Panc1 (cell line): Measurements from ENCODE around the gene NMS. TPM values are rescaled to one million over a fixed set of nuclear protein-coding genes. Genes with fewer than 3 reads are reported as not detected.

ENCODE experiments used
- ATAC-seq: fragments of 200-7000 bp; cut with Tn5 transposase; 2 replicates; pipeline ENCODE4 v1.9.1; 2020; ENCODE audit warnings: mild to moderate bottlenecking, moderate library complexity
- BruUV-seq: library from RNA; stranded (reverse); fragments of 400-500 nt; replicated peaks from 2 replicates; lab custom pipeline; 2021; lab: Mats Ljungman, UMichigan
- CTCF ChIA-PET: fragments of 300-600 bp; sonication (Branson Sonifier 250); formaldehyde crosslinking; loops from one replicate; lab custom pipeline; 2022; ENCODE audit warnings: antibody characterized with exemption; lab: Charles Lee
- POLR2A ChIA-PET: fragments of 300-600 bp; sonication (Branson Sonifier 250); formaldehyde crosslinking; loops from one replicate; lab custom pipeline; 2022; ENCODE audit warnings: antibody characterized with exemption; lab: Charles Lee
- DNase-seq: peaks from one replicate; pipeline ENCODE4 v3.0.0-alpha.2; 2010; ENCODE audit warnings: low read depth, low spot score
- H3K27ac ChIP-seq: 2 replicates; pipeline ENCODE4 v1.5.1; 2011; ENCODE audit warnings: mild to moderate bottlenecking, low read length, inconsistent platforms
- H3K27me3 ChIP-seq: fragments of 200-500 bp; sonication (Bioruptor generic); 2 replicates; pipeline ENCODE4 v1.6.0; 2014; ENCODE audit warnings: low read length, inconsistent platforms; ENCODE audit not compliant: control insufficient read depth, insufficient read depth
- H3K36me3 ChIP-seq: fragments of 200-500 bp; sonication (Bioruptor generic); 2 replicates; pipeline ENCODE4 v1.5.1; 2014; ENCODE audit warnings: inconsistent platforms, mild to moderate bottlenecking, low read length, moderate library complexity; ENCODE audit not compliant: control insufficient read depth, insufficient read depth
- H3K4me1 ChIP-seq: 2 replicates; pipeline ENCODE4 v1.5.1; 2011; ENCODE audit warnings: inconsistent platforms, mild to moderate bottlenecking, low read length, moderate library complexity; ENCODE audit not compliant: control insufficient read depth, insufficient read depth
- H3K4me3 ChIP-seq, 2 experiments: 2 replicates each; pipeline ENCODE4 v1.5.1; 2011 to 2012; ENCODE audit warnings: low read depth in 2 of 2, low read length in 2 of 2, mild to moderate bottlenecking in 2 of 2, inconsistent platforms in 1 of 2, moderate library complexity in 1 of 2
- H3K9me3 ChIP-seq: fragments of 200-500 bp; sonication (Bioruptor generic); 2 replicates; pipeline ENCODE4 v1.5.1; 2014; ENCODE audit warnings: low read depth, mild to moderate bottlenecking, inconsistent platforms, low read length, moderate library complexity; ENCODE audit not compliant: control insufficient read depth, insufficient read depth
- POLR2AphosphoS5 ChIP-seq: IDR thresholded peaks from 2 replicates; pipeline ENCODE4 v1.6.1; 2012; ENCODE audit warnings: mild to moderate bottlenecking, low read depth, low read length, moderate library complexity
- SIN3A ChIP-seq: IDR thresholded peaks from 2 replicates; pipeline ENCODE4 v1.6.1; 2012; ENCODE audit warnings: low read depth, mild to moderate bottlenecking, low read length, moderate library complexity, borderline replicate concordance; ENCODE audit not compliant: insufficient read depth
- TCF7L2 ChIP-seq: IDR thresholded peaks from 2 replicates; pipeline ENCODE4 v1.6.1; 2011; ENCODE audit warnings: mild to moderate bottlenecking, low read depth, low read length, inconsistent platforms
- in situ Hi-C: cut with HindIII; loops from 2 replicates; pipeline ENCODE4 v1.10.0; 2016; ENCODE audit warnings: low sequenced_read_pairs, low pct_unique_long_range_greater_than_20kb
- intact Hi-C: fragments of 100-400 bp; cut with micrococcal nuclease; formaldehyde crosslinking; loops from one replicate; pipeline ENCODE4 v1.10.0; 2022; ENCODE audit not compliant: unreplicated experiment
- total RNA-seq: library from RNA; stranded (reverse); gene quantifications from one replicate; pipeline ENCODE4 v1.2.1, GENCODE V29; 2021; ENCODE audit not compliant: unreplicated experiment
- TF ChIP-seq, protein P1 (sequence below): fragments of 450-650 bp; IDR thresholded peaks from 2 replicates; pipeline ENCODE4 v1.5.1; 2017; ENCODE audit warnings: mild to moderate bottlenecking
- TF ChIP-seq, protein P2 (sequence below), 2 experiments: IDR thresholded peaks; 2 replicates each; pipeline ENCODE4 v1.6.1; 2011 to 2012; ENCODE audit warnings: low read depth in 2 of 2, control low read depth in 1 of 2, low read length in 1 of 2, mild to moderate bottlenecking in 1 of 2, moderate library complexity in 1 of 2; ENCODE audit not compliant: insufficient read depth in 1 of 2

The NMS gene
- total RNA-seq, 1 experiment from 2014 or later = not detected

DNA sequence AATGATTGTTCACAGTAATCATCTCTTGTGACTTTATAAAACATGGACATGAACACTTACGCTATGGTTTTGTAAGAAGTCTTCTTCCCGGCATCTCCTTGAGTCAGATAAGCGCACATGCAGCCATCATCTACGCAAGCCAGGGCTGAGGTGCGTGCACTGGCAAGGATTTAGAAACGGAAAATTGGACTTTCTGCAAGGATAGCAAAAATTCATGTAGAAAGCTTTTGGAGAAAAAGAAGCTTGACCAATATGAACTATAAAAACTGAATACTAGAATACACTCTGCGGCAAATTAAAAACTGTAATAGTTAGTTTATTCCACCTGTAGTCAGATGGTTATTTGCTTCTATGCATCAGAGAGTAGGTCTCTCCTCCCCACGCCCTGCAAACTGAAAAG lies 6.3 kb downstream of the NMS start:
- in situ Hi-C loops (no loop called here), intact Hi-C loops (no loop called here)
- ATAC-seq (no peak), DNase-seq (no peak)
- H3K4me1 ChIP-seq = no peaks in the 10 kb centered on the region
- H3K36me3 ChIP-seq = no peaks in the 10 kb centered on the region
- ChIA-PET POLR2A (no interaction called here), CTCF (no interaction called here)
- peaks cover 19% of the 10 kb centered on the region for H3K27me3 ChIP-seq
- no peak overlapping the region for H3K27ac ChIP-seq
- TF ChIP-seq POLR2AphosphoS5 (no peak), SIN3A (no peak), TCF7L2 (no peak)
- TF ChIP-seq, protein P1, sequence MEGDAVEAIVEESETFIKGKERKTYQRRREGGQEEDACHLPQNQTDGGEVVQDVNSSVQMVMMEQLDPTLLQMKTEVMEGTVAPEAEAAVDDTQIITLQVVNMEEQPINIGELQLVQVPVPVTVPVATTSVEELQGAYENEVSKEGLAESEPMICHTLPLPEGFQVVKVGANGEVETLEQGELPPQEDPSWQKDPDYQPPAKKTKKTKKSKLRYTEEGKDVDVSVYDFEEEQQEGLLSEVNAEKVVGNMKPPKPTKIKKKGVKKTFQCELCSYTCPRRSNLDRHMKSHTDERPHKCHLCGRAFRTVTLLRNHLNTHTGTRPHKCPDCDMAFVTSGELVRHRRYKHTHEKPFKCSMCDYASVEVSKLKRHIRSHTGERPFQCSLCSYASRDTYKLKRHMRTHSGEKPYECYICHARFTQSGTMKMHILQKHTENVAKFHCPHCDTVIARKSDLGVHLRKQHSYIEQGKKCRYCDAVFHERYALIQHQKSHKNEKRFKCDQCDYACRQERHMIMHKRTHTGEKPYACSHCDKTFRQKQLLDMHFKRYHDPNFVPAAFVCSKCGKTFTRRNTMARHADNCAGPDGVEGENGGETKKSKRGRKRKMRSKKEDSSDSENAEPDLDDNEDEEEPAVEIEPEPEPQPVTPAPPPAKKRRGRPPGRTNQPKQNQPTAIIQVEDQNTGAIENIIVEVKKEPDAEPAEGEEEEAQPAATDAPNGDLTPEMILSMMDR = no peak
- TF ChIP-seq, protein P2, sequence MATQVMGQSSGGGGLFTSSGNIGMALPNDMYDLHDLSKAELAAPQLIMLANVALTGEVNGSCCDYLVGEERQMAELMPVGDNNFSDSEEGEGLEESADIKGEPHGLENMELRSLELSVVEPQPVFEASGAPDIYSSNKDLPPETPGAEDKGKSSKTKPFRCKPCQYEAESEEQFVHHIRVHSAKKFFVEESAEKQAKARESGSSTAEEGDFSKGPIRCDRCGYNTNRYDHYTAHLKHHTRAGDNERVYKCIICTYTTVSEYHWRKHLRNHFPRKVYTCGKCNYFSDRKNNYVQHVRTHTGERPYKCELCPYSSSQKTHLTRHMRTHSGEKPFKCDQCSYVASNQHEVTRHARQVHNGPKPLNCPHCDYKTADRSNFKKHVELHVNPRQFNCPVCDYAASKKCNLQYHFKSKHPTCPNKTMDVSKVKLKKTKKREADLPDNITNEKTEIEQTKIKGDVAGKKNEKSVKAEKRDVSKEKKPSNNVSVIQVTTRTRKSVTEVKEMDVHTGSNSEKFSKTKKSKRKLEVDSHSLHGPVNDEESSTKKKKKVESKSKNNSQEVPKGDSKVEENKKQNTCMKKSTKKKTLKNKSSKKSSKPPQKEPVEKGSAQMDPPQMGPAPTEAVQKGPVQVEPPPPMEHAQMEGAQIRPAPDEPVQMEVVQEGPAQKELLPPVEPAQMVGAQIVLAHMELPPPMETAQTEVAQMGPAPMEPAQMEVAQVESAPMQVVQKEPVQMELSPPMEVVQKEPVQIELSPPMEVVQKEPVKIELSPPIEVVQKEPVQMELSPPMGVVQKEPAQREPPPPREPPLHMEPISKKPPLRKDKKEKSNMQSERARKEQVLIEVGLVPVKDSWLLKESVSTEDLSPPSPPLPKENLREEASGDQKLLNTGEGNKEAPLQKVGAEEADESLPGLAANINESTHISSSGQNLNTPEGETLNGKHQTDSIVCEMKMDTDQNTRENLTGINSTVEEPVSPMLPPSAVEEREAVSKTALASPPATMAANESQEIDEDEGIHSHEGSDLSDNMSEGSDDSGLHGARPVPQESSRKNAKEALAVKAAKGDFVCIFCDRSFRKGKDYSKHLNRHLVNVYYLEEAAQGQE (IDR thresholded peaks at IDR 0.05; ENCODE audit: insufficient read depth in 1 of 2, low read depth in 2 of 2, low read length in 1 of 2) = no peak
- H3K4me3 ChIP-seq = no peak overlapping the region
- no peaks in the 10 kb centered on the region for H3K9me3 ChIP-seq
- no TSS peak for BruUV-seq

- Histone ChIP-seq H3K4me1 (no peaks in the 10 kb centered on the region), H3K4me3 (no peak overlapping the region), H3K9me3 (no peaks in the 10 kb centered on the region), H3K36me3 (no peaks in the 10 kb centered on the region), H3K27me3 (no peaks in the 10 kb centered on the region), H3K27ac (no peak overlapping the region)
- DNase-seq (peak; percentile 2), ATAC-seq (no peak)
- BruUV-seq = no TSS peak
- intact Hi-C loops (no loop called here), in situ Hi-C loops (no loop called here)
- TF ChIP-seq POLR2AphosphoS5 = no peak
- TF ChIP-seq, protein P1 = peak; percentile 48
- no peak for TF ChIP-seq TCF7L2
- TF ChIP-seq, protein P2 (IDR thresholded peaks at IDR 0.05; ENCODE audit: insufficient read depth in 1 of 2, low read depth in 2 of 2, low read length in 1 of 2) = no peak
- no peak for TF ChIP-seq SIN3A
- ChIA-PET CTCF (no interaction called here), POLR2A (interaction anchor here (0.6 kb wide), 1 partner anchor 336 kb away, joined by 3 read pairs; no protein-coding TSS in a partner anchor)
Measured at GRCh38 chr2:100482741-100483140, 12.5 kb downstream of the NMS start.
